Left lung (tissue), 10 donors: ENCODE measurements around the gene CXCL3. TPM values are rescaled to one million over a fixed set of nuclear protein-coding genes. Genes with fewer than 3 reads are reported as not detected.
"Not testable (repeated sequence)": the region's sequence is repeated elsewhere in the genome, so short reads cannot be mapped to it uniquely, and the experiment has no call there.

Source experiments
- ATAC-seq: fragments of 200-7000 bp; cut with Tn5 transposase; one replicate; pipeline ENCODE4 v1.9.1; 2020; ENCODE audit warnings: moderate library complexity
- DNase-seq, 4 donors: peaks; one replicate each; pipeline ENCODE4 v3.0.0-alpha.2; 2013 to 2020
- H3K27ac ChIP-seq, 2 donors: fragments of 200-600 bp; sonication (generic) in 1 of 2; one replicate each; pipeline versions ENCODE4 v1.5.0 to v1.8.0; 2020 to 2021
- H3K27me3 ChIP-seq, 2 donors: fragments of 200-600 bp; sonication (generic) in 1 of 2; one replicate each; pipeline versions ENCODE4 v1.5.0 to v1.8.0; 2020 to 2021
- H3K36me3 ChIP-seq, 2 donors: fragments of 200-600 bp; sonication (generic) in 1 of 2; one replicate each; pipeline versions ENCODE4 v1.5.0 to v1.8.0; 2020 to 2021
- H3K4me1 ChIP-seq, 2 donors: fragments of 200-600 bp; one replicate each; pipeline ENCODE4 v1.8.0; 2021
- H3K4me3 ChIP-seq, 2 donors: fragments of 200-600 bp; sonication (generic) in 1 of 2; one replicate each; pipeline versions ENCODE4 v1.5.0 to v1.8.0; 2020 to 2021; ENCODE audit warnings: mild to moderate bottlenecking in 1 of 2
- H3K9me3 ChIP-seq, 2 donors: fragments of 200-600 bp; sonication (generic) in 1 of 2; one replicate each; pipeline versions ENCODE4 v1.5.0 to v1.8.0; 2020 to 2021
- intact Hi-C, 2 donors: fragments of 100-400 bp; cut with DNase I; formaldehyde crosslinking; loops; one replicate each; pipeline versions ENCODE4 v1.11.2 to v1.14.2; 2022
- polyA plus RNA-seq, 6 donors: library from polyadenylated mRNA; unstranded; fragments of 120-200 nt; gene quantifications; one replicate each; pipeline ENCODE4 v1.2.1, GENCODE V29; 2013; ENCODE audit not compliant: insufficient read length in 6 of 6
- total RNA-seq, 2 donors: library from RNA; stranded (reverse); fragmentation: NEBNext Ultra II Directional; extraction: Animal tissue kit (Norgen Biotek cat#: 25700); gene quantifications; one replicate each; pipeline ENCODE4 v1.2.1, GENCODE V29; 2021
- TF ChIP-seq, protein P1 (sequence below), 2 donors: fragments of 200-600 bp; sonication (generic) in 1 of 2; IDR thresholded peaks; one replicate each; pipeline versions ENCODE4 v1.5.0 to v1.8.0; 2021; ENCODE audit warnings: antibody characterized with exemption in 2 of 2
- donor health status: DM: no; HTN: yes; CAD: no.
- donor health status: DM: no; HTN: no; CAD: no.

The CXCL3 gene
- total and polyA plus RNA-seq, 8 donors: 0.49 to 15.2 (median 1.0) TPM

DNA sequence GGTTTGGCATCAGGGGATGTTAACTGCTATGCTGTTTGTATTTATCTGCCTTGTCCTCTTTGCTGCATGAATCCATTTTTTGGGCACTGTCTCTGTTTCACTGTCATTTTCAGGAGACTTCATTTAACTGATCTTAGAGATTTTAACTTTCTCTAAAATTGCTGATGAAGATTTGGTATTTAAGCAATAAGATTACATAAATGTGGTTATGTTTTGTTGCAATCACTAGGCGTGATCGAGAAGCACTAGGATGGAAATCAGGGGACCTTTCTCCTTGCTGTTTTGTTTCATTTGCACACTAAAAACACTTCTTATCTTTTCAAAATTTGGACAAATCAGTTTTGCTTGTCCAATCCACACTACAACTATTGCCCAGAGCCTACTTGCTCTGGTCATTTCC is 45.1 kb upstream of the CXCL3 start:
- Histone ChIP-seq H3K27me3 (no peaks in the 10 kb centered on the region), H3K9me3 (no peaks in the 10 kb centered on the region), H3K4me3 (no peak overlapping the region), H3K4me1 (peaks cover 0 to 27% of the 10 kb centered on the region in 2 donors), H3K27ac (peak overlapping the region in 1 of 2 donors; percentile 20), H3K36me3 (no peaks in the 10 kb centered on the region)
- TF ChIP-seq, protein P1, sequence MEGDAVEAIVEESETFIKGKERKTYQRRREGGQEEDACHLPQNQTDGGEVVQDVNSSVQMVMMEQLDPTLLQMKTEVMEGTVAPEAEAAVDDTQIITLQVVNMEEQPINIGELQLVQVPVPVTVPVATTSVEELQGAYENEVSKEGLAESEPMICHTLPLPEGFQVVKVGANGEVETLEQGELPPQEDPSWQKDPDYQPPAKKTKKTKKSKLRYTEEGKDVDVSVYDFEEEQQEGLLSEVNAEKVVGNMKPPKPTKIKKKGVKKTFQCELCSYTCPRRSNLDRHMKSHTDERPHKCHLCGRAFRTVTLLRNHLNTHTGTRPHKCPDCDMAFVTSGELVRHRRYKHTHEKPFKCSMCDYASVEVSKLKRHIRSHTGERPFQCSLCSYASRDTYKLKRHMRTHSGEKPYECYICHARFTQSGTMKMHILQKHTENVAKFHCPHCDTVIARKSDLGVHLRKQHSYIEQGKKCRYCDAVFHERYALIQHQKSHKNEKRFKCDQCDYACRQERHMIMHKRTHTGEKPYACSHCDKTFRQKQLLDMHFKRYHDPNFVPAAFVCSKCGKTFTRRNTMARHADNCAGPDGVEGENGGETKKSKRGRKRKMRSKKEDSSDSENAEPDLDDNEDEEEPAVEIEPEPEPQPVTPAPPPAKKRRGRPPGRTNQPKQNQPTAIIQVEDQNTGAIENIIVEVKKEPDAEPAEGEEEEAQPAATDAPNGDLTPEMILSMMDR (IDR thresholded peaks at IDR 0.05): no peak
- DNase-seq: no peak
- no peak for ATAC-seq
- intact Hi-C loops: no loop called here

DNA sequence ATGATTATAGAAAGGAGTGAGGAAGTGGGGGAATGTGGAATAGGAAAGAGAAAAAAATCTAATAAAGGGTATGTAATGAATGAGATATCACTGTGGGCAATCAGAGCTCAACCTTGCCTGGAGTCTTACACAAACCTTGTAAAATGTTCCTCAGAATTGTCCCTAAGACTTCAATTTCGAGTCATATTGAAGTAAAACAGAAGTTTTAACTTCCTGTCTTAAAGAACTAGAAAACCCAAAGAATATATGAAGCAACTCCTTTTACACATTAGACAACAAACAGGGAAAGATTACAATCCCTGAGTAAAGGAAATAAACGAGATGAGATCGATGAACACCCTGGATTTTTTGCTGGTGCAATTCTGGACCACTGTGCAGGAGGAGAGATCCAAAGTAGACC is 42.5 kb upstream of the CXCL3 start:
- TF ChIP-seq, protein P1 (IDR thresholded peaks at IDR 0.05): no peak
- H3K4me1 ChIP-seq: peaks cover 0 to 27% of the 10 kb centered on the region in 2 donors
- intact Hi-C loops: no loop called here
- H3K36me3 ChIP-seq: no peaks in the 10 kb centered on the region
- no peak for ATAC-seq
- no peak overlapping the region for H3K27ac ChIP-seq
- no peak for DNase-seq
- H3K9me3 ChIP-seq: no peaks in the 10 kb centered on the region
- no peaks in the 10 kb centered on the region for H3K27me3 ChIP-seq
- no peak overlapping the region for H3K4me3 ChIP-seq

DNA sequence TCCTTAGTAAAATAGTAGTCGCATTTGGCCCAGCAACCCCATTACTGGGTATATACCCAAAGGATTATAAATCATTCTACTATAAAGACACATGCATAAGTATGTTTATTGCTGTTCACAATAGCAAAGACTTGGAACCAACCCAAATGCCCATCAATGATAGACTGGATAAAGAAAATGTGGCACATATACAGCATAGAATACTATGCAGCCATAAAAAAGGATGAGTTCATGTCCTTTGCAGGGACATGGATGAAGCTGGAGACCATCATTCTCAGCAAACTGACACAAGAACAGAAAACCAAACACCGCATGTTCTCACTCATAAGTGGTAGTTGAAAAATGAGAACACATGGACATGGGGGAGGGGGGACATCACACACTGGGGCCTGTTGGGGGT is 41.9 kb upstream of the CXCL3 start:
- H3K27ac ChIP-seq, H3K4me3 ChIP-seq, H3K27me3 ChIP-seq, intact Hi-C loops, H3K9me3 ChIP-seq, DNase-seq, H3K36me3 ChIP-seq, ATAC-seq: not testable (repeated sequence)
- H3K4me1 ChIP-seq: peaks cover 0 to 21% of the 10 kb centered on the region in 2 donors

DNA sequence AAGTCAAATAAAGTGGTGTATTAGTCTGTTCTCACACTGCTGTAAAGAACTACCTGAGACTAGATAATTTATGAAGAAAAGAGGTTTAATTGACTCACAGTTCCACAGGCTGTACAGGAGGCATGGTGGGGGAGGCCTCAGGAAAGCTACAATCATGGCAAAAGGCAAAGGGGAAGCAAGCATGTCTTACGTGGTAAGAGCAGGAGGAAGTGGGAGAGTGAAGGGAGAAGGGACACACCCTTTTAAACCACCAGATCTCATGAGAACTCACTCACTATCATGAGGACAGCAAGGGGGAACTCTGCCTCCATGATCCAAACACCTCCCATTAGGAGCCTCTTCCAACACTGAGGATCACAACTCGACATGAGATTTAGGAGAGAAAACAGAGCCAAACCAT is 40.5 kb upstream of the CXCL3 start:
- DNase-seq, H3K36me3 ChIP-seq, H3K27ac ChIP-seq, H3K27me3 ChIP-seq, H3K4me3 ChIP-seq, intact Hi-C loops, H3K9me3 ChIP-seq: not testable (repeated sequence)
- ATAC-seq: peak; percentile 60
- peaks cover 0 to 18% of the 10 kb centered on the region in 2 donors for H3K4me1 ChIP-seq

DNA sequence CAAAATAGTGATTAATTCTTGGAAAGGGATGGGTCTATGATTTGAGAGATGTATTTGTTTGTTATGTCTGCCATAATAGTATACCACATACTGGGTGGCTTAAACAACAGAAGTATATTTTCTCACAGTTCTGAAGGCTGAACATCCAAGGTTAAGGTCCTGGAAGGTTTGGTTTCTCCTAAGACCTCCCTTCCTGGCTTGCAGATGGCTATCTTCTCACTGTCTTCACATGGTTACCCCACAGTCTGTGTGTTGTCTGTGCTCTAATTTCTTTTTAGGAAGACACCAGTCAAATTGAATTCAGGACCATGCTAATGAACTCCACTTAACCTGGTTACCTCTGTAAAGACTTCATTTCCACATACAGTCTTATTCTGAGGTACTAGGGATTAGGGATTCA is 34.9 kb upstream of the CXCL3 start:
- intact Hi-C loops: no loop called here
- TF ChIP-seq, protein P1 (IDR thresholded peaks at IDR 0.05): no peak
- no peak for DNase-seq
- ATAC-seq: no peak
- Histone ChIP-seq H3K36me3 (no peaks in the 10 kb centered on the region), H3K27ac (no peak overlapping the region), H3K27me3 (no peaks in the 10 kb centered on the region), H3K9me3 (no peaks in the 10 kb centered on the region), H3K4me3 (no peak overlapping the region), H3K4me1 (no peaks in the 10 kb centered on the region)

DNA sequence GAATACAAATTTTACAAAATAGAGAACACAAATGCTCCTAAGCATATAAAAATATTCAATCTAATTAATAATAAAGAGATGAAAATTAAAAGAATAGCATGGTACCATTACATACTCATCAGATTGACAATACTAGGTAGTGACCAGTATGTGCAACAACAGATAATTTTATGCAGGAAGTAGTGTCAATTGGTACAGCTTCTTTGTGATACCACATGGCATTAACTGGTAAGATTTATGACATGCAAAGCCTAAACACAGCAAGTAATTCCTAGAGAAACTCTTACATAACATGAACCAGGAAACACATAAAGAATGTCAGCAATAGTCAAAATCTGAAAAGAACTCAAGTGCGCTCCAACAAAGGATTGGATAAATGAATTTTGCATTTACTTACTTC is 34.2 kb upstream of the CXCL3 start:
- DNase-seq (no peak), ATAC-seq (no peak)
- H3K36me3 ChIP-seq: no peaks in the 10 kb centered on the region
- H3K27me3 ChIP-seq: no peaks in the 10 kb centered on the region
- H3K9me3 ChIP-seq: no peaks in the 10 kb centered on the region
- TF ChIP-seq, protein P1 (IDR thresholded peaks at IDR 0.05): no peak
- H3K4me1 ChIP-seq: no peaks in the 10 kb centered on the region
- no peak overlapping the region for H3K4me3 ChIP-seq
- H3K27ac ChIP-seq: no peak overlapping the region
- intact Hi-C loops: no loop called here
